Right renal pelvis (tissue), 4 donors: ENCODE measurements around the gene ZNF334. TPM values are rescaled to one million over a fixed set of nuclear protein-coding genes. Genes with fewer than 3 reads are reported as not detected.

Experiments used
- DNase-seq, 4 donors: peaks; one replicate each; pipeline ENCODE4 v3.0.0-alpha.2; 2013; ENCODE audit warnings: low read depth in 4 of 4, low spot score in 3 of 4, missing footprints in 1 of 4
- polyA plus RNA-seq, 4 donors: library from polyadenylated mRNA; unstranded; fragments of 120-200 nt; gene quantifications; one replicate each; pipeline ENCODE4 v1.2.1, GENCODE V29; 2013; ENCODE audit not compliant: insufficient read length in 4 of 4

Gene ZNF334
- 10 to 100 TPM; 22.9 to 33.9 (median 28.2) TPM for polyA plus RNA-seq

DNA sequence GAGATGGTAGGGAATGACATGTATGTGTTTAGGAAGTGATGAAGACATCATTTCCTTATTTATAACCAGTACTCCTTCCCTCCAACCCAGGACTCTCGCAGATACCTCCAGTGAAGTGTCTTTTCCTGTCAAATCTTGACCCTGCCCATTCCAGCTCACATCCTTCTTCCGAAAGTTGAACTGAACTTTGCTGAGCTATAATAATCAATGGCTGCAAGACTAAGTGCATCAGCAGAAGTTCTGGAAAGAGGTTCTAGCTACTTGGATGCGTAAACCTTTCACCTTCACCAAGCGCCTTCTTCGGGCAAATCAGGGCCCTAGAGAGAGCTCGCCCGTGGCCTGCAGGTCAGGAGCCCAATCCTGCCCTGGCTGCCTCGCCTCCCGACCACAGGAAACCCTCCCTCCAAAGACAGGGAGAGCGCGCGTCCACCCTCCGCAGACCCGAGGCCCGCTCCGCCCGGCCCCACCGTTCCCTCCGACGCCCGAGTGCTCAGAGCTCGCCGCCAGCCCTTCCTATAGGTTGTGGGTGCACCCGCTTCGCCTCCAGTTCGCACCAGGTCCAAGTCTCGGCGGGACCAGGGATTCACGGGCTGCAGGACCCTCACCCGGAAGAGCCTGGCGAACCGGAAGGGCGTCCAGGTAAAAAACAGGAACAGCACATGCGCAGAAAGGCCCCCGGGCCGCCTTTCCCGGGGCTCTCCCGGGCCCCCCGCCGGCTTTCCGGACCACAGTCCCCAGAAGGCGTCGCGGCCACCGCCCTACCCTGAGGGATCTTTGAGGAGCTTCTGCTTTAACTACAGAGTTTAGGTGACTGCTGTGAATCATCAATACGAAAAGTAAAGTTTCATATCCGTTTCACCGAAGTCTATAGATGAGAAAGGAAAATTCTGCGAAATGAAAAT, at the start of gene ZNF334:
Gene ZNF334 (minus strand): TSS at position 617 of the 902 bp plus-strand sequence. CDS start 1,457 bp downstream, outside the sequence.
- DNase-seq, result peak; percentile 51 to 68 (median 66)

DNA sequence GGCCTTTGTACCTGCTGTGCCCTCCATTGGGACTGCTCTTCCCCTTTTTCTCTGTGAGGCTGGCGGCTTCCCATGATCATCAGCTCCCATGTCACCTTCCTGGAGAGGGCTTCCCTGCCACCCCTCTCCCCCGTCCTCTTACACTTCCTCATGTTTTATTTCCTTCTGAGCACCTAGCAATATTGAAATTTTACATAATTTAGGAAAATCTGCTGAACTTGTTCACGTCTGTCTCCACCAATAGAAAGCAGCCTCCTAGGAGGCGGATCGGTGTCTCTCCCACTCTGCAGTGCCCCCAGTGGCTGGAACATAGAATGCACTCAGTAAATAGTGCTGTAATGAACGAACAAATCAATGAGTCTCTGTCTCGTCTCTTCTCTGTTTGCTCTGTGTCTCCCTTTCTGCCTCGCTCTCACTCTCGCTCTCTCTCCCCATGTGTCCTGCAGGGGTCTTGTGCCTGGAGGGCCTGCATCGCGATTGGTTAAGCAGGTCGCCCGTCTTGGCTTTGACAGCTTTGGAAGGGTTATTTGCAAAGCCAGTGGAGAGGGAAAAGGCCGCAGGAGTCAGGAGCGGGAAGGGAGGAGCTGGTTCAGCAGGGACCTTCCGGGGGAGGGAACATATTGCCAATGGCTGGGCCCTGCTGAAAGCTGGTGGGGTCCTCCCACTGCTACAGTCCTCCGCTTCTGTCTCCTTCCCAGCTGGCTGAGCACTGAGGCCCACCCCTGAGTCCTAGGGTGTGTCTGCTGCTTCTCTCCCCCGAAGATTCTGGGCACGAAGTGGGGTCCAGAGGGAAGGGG, 49.2 kb upstream of the ZNF334 start:
- DNase-seq, result peak; percentile 71 to 80 (median 76)

DNA sequence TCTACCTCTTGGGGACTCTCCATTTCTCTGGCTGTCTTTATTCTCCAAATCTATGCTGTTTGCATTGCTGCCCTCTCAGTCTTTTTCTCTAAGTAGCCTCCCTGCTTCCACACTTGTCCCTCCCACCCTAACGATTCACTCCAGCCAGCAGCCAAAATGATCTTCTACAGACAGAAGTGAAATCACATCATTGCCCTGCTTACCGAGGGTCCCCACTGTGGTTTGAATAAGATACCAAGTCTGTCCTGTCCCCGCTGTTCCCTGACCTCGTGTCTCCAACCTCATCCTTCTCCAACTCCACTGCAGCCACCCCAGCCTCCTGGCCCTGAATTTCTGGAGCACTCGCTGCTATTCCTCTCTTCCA, 48.6 kb upstream of the ZNF334 start:
- DNase-seq, result no peak

DNA sequence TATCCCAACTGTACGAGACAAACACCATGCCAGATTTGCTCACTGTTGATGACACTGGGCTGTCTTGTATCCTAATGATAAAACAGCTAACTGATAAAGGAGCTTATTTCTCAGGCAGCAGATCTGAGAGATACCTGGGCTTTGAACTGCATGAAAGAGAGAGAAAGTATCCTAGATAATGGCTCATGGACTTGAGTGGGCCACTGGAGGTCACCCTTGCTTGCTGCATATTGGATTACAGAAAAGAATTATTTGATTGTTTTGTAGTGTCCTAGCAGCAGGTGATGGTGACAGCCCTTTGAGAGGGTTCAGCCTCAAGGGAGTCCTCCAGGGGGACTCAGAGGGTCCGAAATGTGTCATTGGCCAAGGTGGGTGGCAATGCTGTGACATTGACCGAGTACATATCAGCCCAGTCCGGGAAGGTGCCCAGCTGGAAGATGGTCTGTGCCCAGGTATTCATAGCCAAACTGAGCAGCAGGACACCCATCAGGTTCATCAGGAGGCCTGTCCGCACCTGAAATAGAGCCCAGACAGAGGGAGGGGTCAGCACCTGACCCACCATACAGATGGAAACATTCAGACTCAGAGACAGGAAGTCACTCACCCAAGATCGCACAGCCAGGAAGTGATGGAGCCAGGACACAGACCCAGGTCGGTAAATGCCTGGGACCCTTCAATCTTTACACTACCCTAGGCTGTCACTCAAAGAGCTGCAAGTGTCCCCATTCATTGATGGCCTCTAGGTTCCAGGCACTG, 46.5 kb upstream of the ZNF334 start:
- no peak for DNase-seq

DNA sequence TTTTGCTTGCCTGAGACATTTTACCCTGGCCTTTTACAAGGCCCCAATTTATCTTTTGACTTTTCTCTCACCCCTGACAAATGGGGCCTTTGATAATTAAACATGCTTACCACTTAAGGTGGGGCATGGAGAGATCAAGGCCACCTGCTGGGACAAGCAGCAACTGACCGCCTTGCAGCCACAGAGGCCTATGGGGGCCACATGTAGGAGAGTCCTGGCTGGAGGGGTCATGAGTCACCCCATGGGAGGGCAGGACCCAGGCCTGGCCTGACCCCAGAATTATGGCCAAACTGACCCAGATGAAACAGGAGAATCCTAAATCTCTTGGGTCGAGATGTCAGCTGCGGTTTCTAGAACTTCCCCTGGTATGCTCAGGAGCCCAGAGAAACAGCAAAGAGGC, 45.6 kb upstream of the ZNF334 start:
- no peak for DNase-seq

DNA sequence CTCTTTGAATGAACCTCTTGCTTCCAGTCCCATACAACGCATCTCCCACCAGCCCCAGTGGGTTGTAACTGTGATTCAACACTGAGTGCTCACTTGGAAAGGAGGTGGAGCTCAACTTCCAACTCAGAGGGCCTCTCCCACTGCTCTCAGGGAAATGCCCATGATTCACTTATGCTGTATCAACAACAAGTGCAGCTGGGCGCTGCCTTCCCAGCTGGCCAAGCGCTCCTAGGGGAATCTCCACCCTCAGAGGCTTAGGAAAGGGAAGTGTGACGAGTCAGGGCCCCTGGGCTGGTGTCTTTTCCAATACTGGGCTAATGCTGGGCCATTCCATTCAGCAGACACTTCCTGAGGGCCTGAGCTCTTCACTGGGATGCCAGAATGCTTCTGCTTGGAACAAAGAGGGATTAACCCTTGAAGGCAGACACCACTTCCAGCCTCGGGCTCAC, 45.2 kb upstream of the ZNF334 start:
- DNase-seq, result no peak

DNA sequence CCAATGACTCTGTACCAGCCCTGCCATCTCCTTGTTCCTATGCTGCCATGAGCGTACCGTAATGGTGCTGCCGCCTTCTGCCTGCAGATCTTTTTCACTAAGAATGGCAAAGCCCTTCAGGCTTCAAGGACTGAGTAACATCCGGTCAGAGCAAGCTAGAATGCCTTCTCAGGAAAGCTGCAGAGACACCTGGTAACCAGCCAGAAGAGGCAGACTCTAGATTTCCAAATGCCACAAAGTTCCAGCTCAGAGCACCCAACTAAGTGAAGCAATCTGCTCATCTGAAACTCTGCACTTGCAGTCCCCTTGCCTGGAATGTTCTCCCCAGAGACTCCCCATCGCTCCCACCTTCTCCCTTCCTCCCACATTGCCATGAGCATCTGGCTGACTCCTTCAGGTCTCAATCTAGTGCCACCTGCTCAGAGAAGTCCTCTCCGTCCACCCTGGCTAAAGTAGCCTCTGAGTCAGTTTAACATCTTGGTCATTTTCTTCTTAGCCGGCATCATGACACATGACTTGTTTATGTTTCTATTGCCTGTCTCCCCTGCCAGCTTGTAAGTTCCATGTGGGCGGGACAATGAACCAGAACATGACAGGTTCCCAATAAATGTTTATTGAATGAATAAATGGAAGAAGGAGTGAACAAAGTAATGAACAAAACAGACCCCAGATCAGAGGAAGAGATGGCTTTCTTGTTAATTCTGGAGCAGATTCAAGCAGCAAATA, 44.0 kb upstream of the ZNF334 start:
- no peak for DNase-seq

DNA sequence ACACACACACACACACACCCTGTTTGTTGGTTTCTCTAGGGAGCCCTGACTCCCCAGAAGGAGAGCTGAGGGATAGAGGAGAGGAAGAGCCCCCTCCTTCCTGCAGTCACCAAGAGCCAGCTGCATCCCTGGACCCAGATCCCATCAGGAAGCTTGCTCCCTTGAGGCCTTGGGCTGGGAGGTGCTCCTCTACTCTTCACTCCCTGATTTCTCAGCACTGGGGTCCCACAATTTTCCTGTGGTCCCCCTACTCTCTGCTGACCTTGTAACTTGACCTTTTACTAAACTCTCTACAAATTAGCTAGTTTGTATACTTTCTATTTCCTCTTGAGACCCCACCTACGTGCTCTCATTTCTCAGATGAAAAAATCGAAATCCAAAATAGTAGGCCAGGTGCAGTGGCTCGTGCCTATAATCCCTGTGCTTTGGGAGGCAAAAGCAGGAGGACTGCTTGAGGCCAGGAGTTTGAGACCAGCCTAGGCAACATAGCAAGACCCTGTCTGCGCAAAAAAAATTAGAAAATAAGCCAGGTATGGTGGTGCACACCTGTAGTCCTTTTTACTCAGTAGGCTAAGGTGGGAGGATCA, 42.1 kb upstream of the ZNF334 start:
- DNase-seq, result no peak

DNA sequence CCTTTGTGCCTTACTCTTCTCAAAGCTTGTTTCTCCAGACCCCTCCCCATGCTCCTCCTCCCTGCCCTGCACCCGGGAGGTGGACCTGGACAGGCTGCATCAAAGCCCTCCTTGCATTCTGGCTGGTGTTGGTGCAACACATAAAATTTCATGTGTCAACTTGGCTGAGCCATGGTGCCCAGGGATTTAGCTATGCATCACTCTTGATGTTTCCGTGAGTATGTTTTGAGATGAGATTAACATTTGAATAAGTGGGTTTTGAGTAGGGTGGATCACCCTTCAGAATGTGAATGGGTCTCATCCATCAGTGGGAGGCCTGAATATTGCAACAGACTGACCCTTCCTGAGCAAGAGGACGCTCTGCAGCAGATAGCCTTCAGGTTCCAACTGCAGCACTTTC, 41.5 kb upstream of the ZNF334 start:
- DNase-seq, result no peak

DNA sequence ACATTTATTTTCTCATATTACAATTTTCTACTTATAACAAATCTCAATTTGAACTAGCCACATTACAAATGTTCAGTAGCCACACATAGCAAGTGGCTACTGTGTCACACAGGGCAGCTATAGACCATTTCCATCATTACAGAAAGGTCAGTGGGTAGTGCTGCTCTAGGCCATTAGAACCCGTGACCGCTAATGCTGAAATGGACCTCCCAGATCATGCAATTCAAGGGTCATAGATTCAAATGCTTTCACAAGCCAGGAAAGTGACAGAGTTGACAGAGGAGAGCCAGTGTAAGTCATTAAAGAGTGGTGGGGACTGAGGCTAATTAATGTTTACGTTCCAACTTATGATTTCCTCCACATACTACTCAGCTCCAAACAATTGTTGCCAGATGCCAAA, 40.6 kb upstream of the ZNF334 start:
- DNase-seq, result no peak

DNA sequence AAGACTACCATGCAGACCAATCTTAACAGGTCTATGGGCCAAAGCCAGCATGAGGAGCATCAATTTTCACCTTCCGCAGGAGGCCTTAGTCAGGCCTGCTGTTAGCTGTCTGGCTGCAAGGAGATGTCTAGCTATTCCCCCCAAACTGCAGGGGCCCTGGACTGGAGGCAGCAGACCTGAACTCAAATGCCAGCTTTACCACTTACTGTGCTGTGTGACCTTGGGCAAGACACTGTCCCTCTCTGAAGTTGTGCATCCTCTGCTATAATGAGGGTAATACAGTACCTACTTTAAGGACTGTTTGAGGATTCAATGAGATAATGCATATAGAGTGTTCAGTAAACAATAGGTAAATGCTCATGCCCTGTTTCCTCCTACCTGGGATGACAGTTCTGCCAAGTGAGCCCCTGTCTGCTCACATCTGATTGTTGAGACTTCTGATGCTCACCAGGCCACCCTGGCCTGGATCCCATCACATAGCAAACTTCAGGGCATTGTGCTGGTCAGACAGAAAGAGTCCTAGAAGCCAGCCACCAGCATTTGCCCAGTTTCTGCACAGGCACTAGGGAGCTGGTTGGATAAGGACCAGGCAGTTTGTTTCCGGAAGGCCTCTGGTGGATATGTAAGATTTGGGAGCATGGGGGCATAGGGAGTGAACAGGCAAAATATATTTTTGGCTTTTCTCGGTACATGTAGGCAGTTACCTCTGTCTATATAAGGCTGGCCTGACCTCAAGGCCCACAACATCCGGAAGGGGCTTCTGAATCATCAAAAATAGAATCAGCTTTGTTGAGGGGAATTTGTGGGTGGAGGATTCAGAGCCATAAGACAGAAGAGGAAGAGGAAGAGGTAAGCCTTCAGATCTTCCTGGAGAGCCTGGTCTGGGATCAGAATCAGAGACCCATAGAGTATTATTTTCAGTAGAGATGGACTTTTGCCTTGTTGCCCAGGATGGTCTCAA, 39.4 kb upstream of the ZNF334 start:
- no peak for DNase-seq

DNA sequence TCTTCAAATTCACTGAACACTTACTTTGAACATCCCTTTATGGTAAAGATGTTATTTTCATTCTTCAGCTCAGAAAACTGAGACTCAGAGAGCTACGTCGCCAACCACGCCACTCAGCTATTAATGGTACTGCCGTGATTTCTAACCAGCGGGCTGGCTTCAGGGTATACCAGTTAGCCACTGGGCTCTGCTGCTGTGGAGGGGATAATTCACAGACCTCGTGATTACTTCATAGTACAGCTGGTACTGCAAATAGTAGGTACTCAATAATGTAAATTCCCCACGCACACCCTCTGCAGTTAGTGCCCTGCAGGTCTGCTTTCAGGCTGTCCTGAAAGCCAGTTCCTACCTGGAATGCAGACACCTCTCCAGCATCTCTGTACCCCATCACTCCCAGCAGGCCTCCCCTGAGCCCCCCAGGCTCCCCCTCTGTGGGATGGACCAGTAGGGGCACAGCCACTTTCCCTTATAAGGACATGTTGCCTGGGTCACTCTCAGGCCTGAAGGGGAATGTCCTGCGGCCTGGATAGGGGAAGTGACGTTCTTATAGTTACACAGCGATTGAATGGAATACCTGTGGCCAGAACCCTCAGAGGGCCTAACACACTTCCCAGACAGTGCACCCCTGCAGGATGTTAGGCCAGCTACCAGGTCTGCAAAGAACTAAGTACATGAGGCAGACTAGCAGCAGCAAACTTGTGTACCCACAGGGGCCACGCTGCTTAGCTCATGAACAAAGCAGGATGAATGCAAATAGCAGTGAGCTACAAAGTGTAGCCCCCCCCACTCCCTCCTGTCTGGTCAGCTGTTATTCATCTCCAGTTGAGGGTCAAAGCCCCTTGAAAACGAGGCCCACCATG, 38.4 kb upstream of the ZNF334 start:
- DNase-seq, result no peak

DNA sequence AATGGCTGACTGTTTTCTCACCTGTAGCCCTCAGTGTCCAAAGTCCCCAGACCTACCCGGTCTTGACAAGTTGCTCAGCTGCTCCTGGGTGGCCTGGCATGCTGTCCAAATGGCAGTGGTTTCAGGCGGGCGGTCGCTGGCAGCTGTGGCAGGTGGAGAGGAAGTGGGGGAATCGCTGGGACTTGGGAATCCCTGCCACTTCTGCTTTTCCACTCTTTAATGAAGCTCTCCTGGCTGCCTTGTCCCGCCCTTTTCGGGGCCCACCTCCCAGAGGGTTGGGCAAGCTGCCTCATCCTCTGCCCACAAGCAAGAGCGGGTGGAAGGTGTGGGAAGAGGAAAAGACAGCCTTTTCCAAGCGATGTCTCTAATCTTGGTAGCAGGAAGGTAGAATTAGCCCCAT, 37.1 kb upstream of the ZNF334 start, which contains the start of gene OCSTAMP:
Gene OCSTAMP (minus strand): TSS at position 194 of the 400 bp plus-strand sequence. CDS start 94 bp downstream, at position 100.
- no peak for DNase-seq

DNA sequence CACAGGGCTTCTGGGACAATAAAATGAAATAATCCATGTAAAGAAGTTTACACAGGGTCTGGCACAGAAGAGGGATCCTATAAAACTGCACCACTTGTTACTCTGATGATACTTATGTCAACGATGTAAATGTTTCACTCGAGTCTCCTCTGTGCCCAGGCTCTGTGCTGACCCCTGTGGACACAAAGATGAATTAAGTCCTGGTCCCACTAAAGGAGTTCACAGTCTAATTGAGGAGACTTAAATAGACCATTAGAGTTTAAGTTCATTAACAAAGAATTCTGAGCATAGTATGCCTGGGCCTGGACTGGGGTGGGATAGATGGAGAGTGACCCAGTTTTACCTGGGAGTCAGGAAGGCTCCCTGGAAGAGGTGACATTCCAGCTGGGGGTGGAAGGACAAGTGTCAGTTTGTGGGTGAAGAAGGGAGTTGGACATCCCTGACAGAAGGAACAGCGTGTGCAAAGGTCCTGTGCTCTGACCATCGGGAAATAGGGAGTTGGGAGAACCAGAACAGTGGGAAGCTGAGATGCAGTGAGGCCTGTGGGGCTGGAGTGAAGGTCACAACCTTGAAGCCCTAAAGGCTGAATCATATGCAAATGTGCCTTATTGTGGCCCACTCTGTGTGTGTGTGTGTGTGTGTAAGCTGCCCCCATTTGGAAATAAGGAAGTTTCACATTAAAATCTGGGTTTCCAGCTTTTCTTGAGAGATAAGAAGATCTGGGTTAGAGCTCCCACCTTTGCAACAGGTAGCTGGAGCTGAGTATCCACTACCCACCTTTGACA, 36.0 kb upstream of the ZNF334 start:
- no peak for DNase-seq

DNA sequence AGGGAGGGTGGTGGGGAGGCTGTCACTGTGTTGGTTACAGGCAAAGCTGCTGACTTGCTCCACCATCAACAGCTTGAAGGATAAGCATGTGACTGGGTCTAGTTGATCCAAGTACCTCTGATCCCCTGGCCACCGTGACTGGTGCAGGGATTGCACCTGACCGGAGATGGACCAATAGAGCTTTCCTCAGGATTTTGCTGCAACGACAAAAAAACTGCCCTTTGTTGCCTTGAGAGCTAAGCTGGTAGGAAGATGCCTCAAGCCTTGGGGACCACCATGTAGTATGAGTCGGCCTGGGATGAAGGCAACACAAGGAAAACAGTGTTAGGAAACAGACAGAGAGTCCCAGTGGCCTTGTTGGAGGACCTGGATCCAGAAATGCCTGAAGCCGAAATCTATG, 35.3 kb upstream of the ZNF334 start:
- no peak for DNase-seq

DNA sequence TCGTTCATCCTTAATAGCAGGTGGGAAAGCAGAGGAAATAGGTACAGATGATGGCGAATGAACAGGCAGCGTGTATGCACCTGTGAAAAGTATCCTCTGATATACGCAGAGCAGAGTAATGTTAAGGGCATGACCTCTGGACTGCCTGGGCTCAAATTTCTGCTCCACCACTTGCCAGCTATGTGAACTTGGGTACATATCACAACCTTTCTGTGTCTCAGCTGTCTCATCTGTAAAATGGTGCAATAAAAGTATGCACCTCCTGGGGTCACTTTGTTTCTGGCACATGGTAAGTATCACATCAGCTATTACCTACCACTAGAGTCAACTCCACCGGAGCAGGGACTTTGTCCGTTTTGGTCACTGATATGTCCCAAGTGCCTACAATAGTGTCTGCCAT, 34.6 kb upstream of the ZNF334 start:
- DNase-seq, result no peak

DNA sequence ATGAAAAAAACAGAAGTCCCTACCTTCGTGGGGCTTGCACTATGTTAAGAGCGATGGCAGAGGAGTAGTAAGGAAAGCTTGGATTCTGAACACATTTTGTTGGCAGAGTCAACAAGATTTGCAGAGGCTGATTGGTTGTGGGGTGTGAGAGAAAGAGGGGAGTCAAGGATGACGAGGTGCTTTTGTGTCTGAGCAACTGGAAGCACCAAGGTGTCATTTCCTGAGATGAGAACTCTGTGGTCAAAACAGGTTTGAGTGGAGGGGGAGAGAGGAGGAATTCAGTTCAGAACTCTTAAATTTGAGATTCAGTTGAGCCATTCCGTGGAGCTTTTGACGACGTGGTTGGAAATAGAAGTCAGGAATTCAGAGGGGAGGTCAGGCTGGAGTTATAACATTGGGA, 33.6 kb upstream of the ZNF334 start:
- DNase-seq, result no peak
